Nephron progenitor cell (in vitro differentiated cells): ENCODE results near the gene AFG3L2.

Experiments
- DNase-seq: peaks from one replicate; pipeline ENCODE4 v3.0.0; 2021
- H3K27ac Mint-ChIP-seq: 2 replicates; pipeline ENCODE4 v1.8.0; 2021; ENCODE audit warnings: mild to moderate bottlenecking, moderate library complexity, mixed read lengths
- H3K27me3 Mint-ChIP-seq: 2 replicates; pipeline ENCODE4 v1.8.0; 2021; ENCODE audit warnings: mild to moderate bottlenecking, low read depth, mixed read lengths; ENCODE audit not compliant: poor library complexity
- H3K36me3 Mint-ChIP-seq: 2 replicates; pipeline ENCODE4 v1.8.0; 2021; ENCODE audit warnings: low read depth, mixed read lengths
- H3K4me1 Mint-ChIP-seq: 2 replicates; pipeline ENCODE4 v1.8.0; 2021; ENCODE audit warnings: mixed read lengths
- H3K4me3 Mint-ChIP-seq: 2 replicates; pipeline ENCODE4 v1.8.0; 2021; ENCODE audit warnings: mild to moderate bottlenecking, moderate library complexity, mixed read lengths
- H3K9me3 Mint-ChIP-seq: 2 replicates; pipeline ENCODE4 v1.8.0; 2021; ENCODE audit warnings: mild to moderate bottlenecking, moderate library complexity, mixed read lengths
- CTCF ChIP-seq: fragments of 200-600 bp; sonication (generic); IDR thresholded peaks from 2 replicates; pipeline ENCODE4 v1.5.0; 2021; ENCODE audit warnings: antibody characterized with exemption

AFG3L2 gene

GRCh38 chr18:12314591-12315305 is 62.3 kb downstream of the AFG3L2 start:
- Mint-ChIP-seq H3K27ac (no peak overlapping the region), H3K9me3 (peaks cover 33% of the 10 kb centered on the region), H3K4me3 (no peak overlapping the region), H3K4me1 (peaks cover 2% of the 10 kb centered on the region), H3K27me3 (peaks cover 3% of the 10 kb centered on the region), H3K36me3 (peaks cover 54% of the 10 kb centered on the region)
- no peak for DNase-seq
- no peak for TF ChIP-seq CTCF

GRCh38 chr18:12313530-12314245 is 63.3 kb downstream of the AFG3L2 start:
- Mint-ChIP-seq H3K9me3 (peaks cover 37% of the 10 kb centered on the region), H3K27me3 (peaks cover 12% of the 10 kb centered on the region), H3K27ac (no peak overlapping the region), H3K4me1 (peaks cover 7% of the 10 kb centered on the region), H3K4me3 (no peak overlapping the region), H3K36me3 (peaks cover 59% of the 10 kb centered on the region)
- no peak for DNase-seq
- no peak for TF ChIP-seq CTCF

- no peak overlapping the region for H3K27ac Mint-ChIP-seq
Observed at GRCh38 chr18:12312976-12313375, 64.1 kb downstream of the AFG3L2 start.

GRCh38 chr18:12310762-12311161 is 66.3 kb downstream of the AFG3L2 start:
- Mint-ChIP-seq H3K4me3 (no peak overlapping the region), H3K27me3 (peaks cover 33% of the 10 kb centered on the region), H3K36me3 (peaks cover 52% of the 10 kb centered on the region), H3K9me3 (peaks cover 37% of the 10 kb centered on the region), H3K27ac (no peak overlapping the region), H3K4me1 (peaks cover 24% of the 10 kb centered on the region)
- TF ChIP-seq CTCF, result no peak
- no peak for DNase-seq

More at GRCh38 chr18:12312976-12313375, 64.1 kb downstream of the AFG3L2 start:
- peaks cover 59% of the 10 kb centered on the region for H3K36me3 Mint-ChIP-seq
- H3K9me3 Mint-ChIP-seq, result peaks cover 37% of the 10 kb centered on the region
- no peak overlapping the region for H3K4me3 Mint-ChIP-seq
- peaks cover 7% of the 10 kb centered on the region for H3K4me1 Mint-ChIP-seq
- TF ChIP-seq CTCF, result no peak
- DNase-seq, result no peak
- peaks cover 14% of the 10 kb centered on the region for H3K27me3 Mint-ChIP-seq

- no peak for TF ChIP-seq CTCF
- H3K9me3 Mint-ChIP-seq, result peaks cover 37% of the 10 kb centered on the region
- H3K4me3 Mint-ChIP-seq, result peak overlapping the region; percentile 82
- H3K36me3 Mint-ChIP-seq, result peaks cover 47% of the 10 kb centered on the region
- peaks cover 42% of the 10 kb centered on the region for H3K27me3 Mint-ChIP-seq
- no peak overlapping the region for H3K27ac Mint-ChIP-seq
- peaks cover 31% of the 10 kb centered on the region for H3K4me1 Mint-ChIP-seq
- no peak for DNase-seq
Observed at GRCh38 chr18:12309683-12310198, 67.3 kb downstream of the AFG3L2 start.
